Parathyroid adenoma (tissue), 2 donors: ENCODE measurements around the gene ATF6.

Experiments used
- H2AFZ ChIP-seq: fragments of 300-600 bp; sonication (generic); one replicate; pipeline ENCODE4 v1.7.0; 2017; ENCODE audit warnings: antibody characterized with exemption, mild to moderate bottlenecking
- H3K27ac ChIP-seq: fragments of 300-600 bp; sonication (generic); one replicate; pipeline ENCODE4 v1.7.0; 2017
- H3K27me3 ChIP-seq: fragments of 300-600 bp; sonication (generic); one replicate; pipeline ENCODE4 v1.7.0; 2017; ENCODE audit warnings: low read length; ENCODE audit not compliant: control insufficient read depth, insufficient read depth
- H3K36me3 ChIP-seq: fragments of 300-600 bp; sonication (generic); one replicate; pipeline ENCODE4 v1.7.0; 2017; ENCODE audit warnings: low read length; ENCODE audit not compliant: control insufficient read depth, insufficient read depth
- H3K4me1 ChIP-seq: fragments of 300-600 bp; sonication (generic); one replicate; pipeline ENCODE4 v1.7.0; 2017; ENCODE audit warnings: control low read depth
- H3K4me2 ChIP-seq: fragments of 300-600 bp; sonication (generic); one replicate; pipeline ENCODE4 v1.7.0; 2017; ENCODE audit warnings: low read length
- H3K4me3 ChIP-seq: fragments of 300-600 bp; sonication (generic); one replicate; pipeline ENCODE4 v1.7.0; 2017; ENCODE audit warnings: low read depth, low read length
- H3K79me2 ChIP-seq: fragments of 300-600 bp; sonication (generic); one replicate; pipeline ENCODE4 v1.7.0; 2017; ENCODE audit warnings: control low read depth
- H3K9ac ChIP-seq: fragments of 300-600 bp; sonication (generic); one replicate; pipeline ENCODE4 v1.7.0; 2017; ENCODE audit warnings: mild to moderate bottlenecking
- H3K9me3 ChIP-seq: fragments of 300-600 bp; sonication (generic); one replicate; pipeline ENCODE4 v1.7.0; 2017; ENCODE audit warnings: low read length; ENCODE audit not compliant: control insufficient read depth
- CTCF ChIP-seq: fragments of 300-600 bp; sonication (generic); IDR thresholded peaks from one replicate; pipeline ENCODE4 v1.7.0; 2017; ENCODE audit warnings: antibody characterized with exemption, mild to moderate bottlenecking
- donor health status: primary hyperparathyroidism.

The ATF6 gene

GRCh38 chr1:161933592-161934588 is 167.8 kb downstream of the ATF6 start:
- no peaks in the 10 kb centered on the region for H3K36me3 ChIP-seq
- H3K27ac ChIP-seq: no peak overlapping the region
- no peak overlapping the region for H3K4me3 ChIP-seq
- no peaks in the 10 kb centered on the region for H3K4me1 ChIP-seq
- H3K4me2 ChIP-seq: no peak overlapping the region
- no peak overlapping the region for H2AFZ ChIP-seq
- no peaks in the 10 kb centered on the region for H3K79me2 ChIP-seq
- H3K27me3 ChIP-seq: no peaks in the 10 kb centered on the region
- no peak overlapping the region for H3K9ac ChIP-seq
- H3K9me3 ChIP-seq: no peaks in the 10 kb centered on the region
- TF ChIP-seq CTCF: no peak

- H3K36me3 ChIP-seq: no peaks in the 10 kb centered on the region
- no peak overlapping the region for H3K27ac ChIP-seq
- no peak overlapping the region for H3K9ac ChIP-seq
- H3K9me3 ChIP-seq: no peaks in the 10 kb centered on the region
- no peaks in the 10 kb centered on the region for H3K27me3 ChIP-seq
- H3K4me3 ChIP-seq: no peak overlapping the region
- H3K79me2 ChIP-seq: no peaks in the 10 kb centered on the region
- H3K4me1 ChIP-seq: no peaks in the 10 kb centered on the region
- H3K4me2 ChIP-seq: no peak overlapping the region
- TF ChIP-seq CTCF: no peak
- no peak overlapping the region for H2AFZ ChIP-seq
These were observed 169.1 kb downstream of the ATF6 start for GRCh38 chr1:161935264-161935663.

- Histone ChIP-seq H3K27me3 (no peaks in the 10 kb centered on the region), H3K9ac (no peak overlapping the region), H3K4me2 (no peak overlapping the region), H3K36me3 (no peaks in the 10 kb centered on the region), H3K4me3 (no peak overlapping the region), H2AFZ (no peak overlapping the region), H3K9me3 (no peaks in the 10 kb centered on the region), H3K79me2 (no peaks in the 10 kb centered on the region), H3K27ac (no peak overlapping the region), H3K4me1 (no peaks in the 10 kb centered on the region)
- TF ChIP-seq CTCF: no peak
These were observed 170.7 kb downstream of the ATF6 start for GRCh38 chr1:161936786-161937185.

- H3K27ac ChIP-seq: no peak overlapping the region
- no peak for TF ChIP-seq CTCF
- H2AFZ ChIP-seq: no peak overlapping the region
- no peak overlapping the region for H3K9ac ChIP-seq
- H3K36me3 ChIP-seq: no peaks in the 10 kb centered on the region
- H3K4me1 ChIP-seq: no peaks in the 10 kb centered on the region
- no peak overlapping the region for H3K4me2 ChIP-seq
- H3K4me3 ChIP-seq: no peak overlapping the region
- no peaks in the 10 kb centered on the region for H3K9me3 ChIP-seq
- no peaks in the 10 kb centered on the region for H3K79me2 ChIP-seq
- no peaks in the 10 kb centered on the region for H3K27me3 ChIP-seq
These were observed 174.9 kb downstream of the ATF6 start for GRCh38 chr1:161940866-161941591.
